HG02798 (cell line): ENCODE measurements around the gene IFITM1.

Experiments used
- ATAC-seq: cut with Tn5 transposase; IDR thresholded peaks from one replicate; pipeline ENCODE4 v1.9.1; 2021; ENCODE audit warnings: mild to moderate bottlenecking; ENCODE audit not compliant: unreplicated experiment, poor library complexity

The IFITM1 gene

GRCh38 chr11:293271-293851 is 20.5 kb upstream of the IFITM1 start:
- no peak for ATAC-seq

- ATAC-seq = no peak
These were observed 19.8 kb upstream of the IFITM1 start for GRCh38 chr11:293852-294661.

- no peak for ATAC-seq
These were observed 19.1 kb upstream of the IFITM1 start for GRCh38 chr11:294780-295179.

- ATAC-seq = no peak
These were observed 18.3 kb upstream of the IFITM1 start for GRCh38 chr11:295351-296170.

- ATAC-seq = no peak
These were observed 17.4 kb upstream of the IFITM1 start for GRCh38 chr11:296171-297050.

GRCh38 chr11:297051-297585 is 16.7 kb upstream of the IFITM1 start:
- ATAC-seq = no peak

- no peak for ATAC-seq
These were observed 16.0 kb upstream of the IFITM1 start for GRCh38 chr11:297586-298405.

GRCh38 chr11:298406-299065 is 15.3 kb upstream of the IFITM1 start:
- ATAC-seq = no peak

- no peak for ATAC-seq
These were observed 14.6 kb upstream of the IFITM1 start, which contains the start of gene IFITM5 for GRCh38 chr11:299081-299891. TSS of gene IFITM5 (minus strand) at chr11:299526. CDS start at chr11:299490, 36 bp downstream.

- ATAC-seq = no peak
These were observed 13.7 kb upstream of the IFITM1 start for GRCh38 chr11:299951-300735.

GRCh38 chr11:303363-303762 is 10.5 kb upstream of the IFITM1 start:
- ATAC-seq = no peak

- no peak for ATAC-seq
These were observed 9.8 kb upstream of the IFITM1 start for GRCh38 chr11:304061-304506.

GRCh38 chr11:304915-305843 is 8.7 kb upstream of the IFITM1 start:
- ATAC-seq = no peak

- no peak for ATAC-seq
These were observed 8.0 kb upstream of the IFITM1 start for GRCh38 chr11:305844-306211.

GRCh38 chr11:306645-307371 is 7.0 kb upstream of the IFITM1 start:
- ATAC-seq = no peak
